Measurements from ENCODE around the gene ZNF106.

ZNF106 gene

GRCh38 chr15:42375252-42375651, 115.7 kb downstream of the ZNF106 start:
- no peak overlapping the region for H3K27ac Mint-ChIP-seq

GRCh38 chr15:42374810-42375209, 116.1 kb downstream of the ZNF106 start:
- no peak overlapping the region for H3K27ac Mint-ChIP-seq
- no peaks in the 10 kb centered on the region for H3K27me3 Mint-ChIP-seq
- H3K4me1 Mint-ChIP-seq (ENCODE audit: low read depth): no peaks in the 10 kb centered on the region
- peaks cover 6% of the 10 kb centered on the region for H3K36me3 Mint-ChIP-seq (ENCODE audit: low read depth)
- peaks cover 9% of the 10 kb centered on the region for H3K9me3 Mint-ChIP-seq
- no peak overlapping the region for H3K4me3 Mint-ChIP-seq
- DNase-seq: no peak

More at GRCh38 chr15:42375252-42375651, 115.7 kb downstream of the ZNF106 start:
- Mint-ChIP-seq H3K9me3 (peaks cover 9% of the 10 kb centered on the region), H3K4me3 (no peak overlapping the region), H3K4me1 (ENCODE audit: low read depth) (no peaks in the 10 kb centered on the region), H3K36me3 (ENCODE audit: low read depth) (peaks cover 6% of the 10 kb centered on the region), H3K27me3 (no peaks in the 10 kb centered on the region)
- DNase-seq: no peak

GRCh38 chr15:42373936-42374335, 117.0 kb downstream of the ZNF106 start:
- Mint-ChIP-seq H3K9me3 (peaks cover 9% of the 10 kb centered on the region), H3K27me3 (no peaks in the 10 kb centered on the region), H3K4me1 (ENCODE audit: low read depth) (no peaks in the 10 kb centered on the region), H3K4me3 (no peak overlapping the region), H3K36me3 (ENCODE audit: low read depth) (peaks cover 6% of the 10 kb centered on the region), H3K27ac (no peak overlapping the region)
- DNase-seq: no peak

GRCh38 chr15:42373274-42373673, 117.7 kb downstream of the ZNF106 start:
- Mint-ChIP-seq H3K27ac (no peak overlapping the region), H3K36me3 (ENCODE audit: low read depth) (peaks cover 2% of the 10 kb centered on the region), H3K4me1 (ENCODE audit: low read depth) (no peaks in the 10 kb centered on the region), H3K4me3 (no peak overlapping the region), H3K27me3 (no peaks in the 10 kb centered on the region), H3K9me3 (peaks cover 9% of the 10 kb centered on the region)
- no peak for DNase-seq

GRCh38 chr15:42371096-42371495, 119.8 kb downstream of the ZNF106 start:
- no peaks in the 10 kb centered on the region for H3K36me3 Mint-ChIP-seq (ENCODE audit: low read depth)

GRCh38 chr15:42368096-42368495, 122.8 kb downstream of the ZNF106 start:
- Mint-ChIP-seq H3K4me3 (no peak overlapping the region), H3K27ac (no peak overlapping the region), H3K36me3 (ENCODE audit: low read depth) (no peaks in the 10 kb centered on the region), H3K4me1 (ENCODE audit: low read depth) (no peaks in the 10 kb centered on the region), H3K9me3 (no peaks in the 10 kb centered on the region), H3K27me3 (no peaks in the 10 kb centered on the region)
- no peak for DNase-seq

More at GRCh38 chr15:42371096-42371495, 119.8 kb downstream of the ZNF106 start:
- Mint-ChIP-seq H3K27me3 (no peaks in the 10 kb centered on the region), H3K9me3 (no peaks in the 10 kb centered on the region), H3K4me3 (no peak overlapping the region), H3K27ac (no peak overlapping the region), H3K4me1 (ENCODE audit: low read depth) (no peaks in the 10 kb centered on the region)
- DNase-seq: no peak

- Mint-ChIP-seq H3K4me1 (ENCODE audit: low read depth) (no peaks in the 10 kb centered on the region), H3K27ac (no peak overlapping the region), H3K4me3 (no peak overlapping the region), H3K9me3 (no peaks in the 10 kb centered on the region), H3K27me3 (no peaks in the 10 kb centered on the region), H3K36me3 (ENCODE audit: low read depth) (no peaks in the 10 kb centered on the region)
- DNase-seq: no peak
Measured at GRCh38 chr15:42367041-42367440, 123.9 kb downstream of the ZNF106 start.

GRCh38 chr15:42365921-42366550, 124.9 kb downstream of the ZNF106 start:
- Mint-ChIP-seq H3K27me3 (no peaks in the 10 kb centered on the region), H3K9me3 (no peaks in the 10 kb centered on the region), H3K4me3 (no peak overlapping the region), H3K4me1 (ENCODE audit: low read depth) (no peaks in the 10 kb centered on the region), H3K36me3 (ENCODE audit: low read depth) (no peaks in the 10 kb centered on the region), H3K27ac (no peak overlapping the region)
- DNase-seq: no peak

- H3K27ac Mint-ChIP-seq: no peak overlapping the region
- H3K27me3 Mint-ChIP-seq: no peaks in the 10 kb centered on the region
- peaks cover 7% of the 10 kb centered on the region for H3K36me3 Mint-ChIP-seq (ENCODE audit: low read depth)
- H3K4me1 Mint-ChIP-seq (ENCODE audit: low read depth): no peaks in the 10 kb centered on the region
- H3K9me3 Mint-ChIP-seq: no peaks in the 10 kb centered on the region
- H3K4me3 Mint-ChIP-seq: no peak overlapping the region
- no peak for DNase-seq
Measured at GRCh38 chr15:42364529-42364928, 126.4 kb downstream of the ZNF106 start.

- DNase-seq: no peak
- no peaks in the 10 kb centered on the region for H3K27me3 Mint-ChIP-seq
- no peak overlapping the region for H3K4me3 Mint-ChIP-seq
- H3K9me3 Mint-ChIP-seq: no peaks in the 10 kb centered on the region
- H3K4me1 Mint-ChIP-seq (ENCODE audit: low read depth): no peaks in the 10 kb centered on the region
- H3K27ac Mint-ChIP-seq: no peak overlapping the region
- peaks cover 7% of the 10 kb centered on the region for H3K36me3 Mint-ChIP-seq (ENCODE audit: low read depth)
Measured at GRCh38 chr15:42363942-42364341, 127.0 kb downstream of the ZNF106 start.

GRCh38 chr15:42363487-42363886, 127.5 kb downstream of the ZNF106 start:
- no peak for DNase-seq
- no peaks in the 10 kb centered on the region for H3K4me1 Mint-ChIP-seq (ENCODE audit: low read depth)
- H3K27me3 Mint-ChIP-seq: no peaks in the 10 kb centered on the region
- H3K9me3 Mint-ChIP-seq: no peaks in the 10 kb centered on the region
- no peak overlapping the region for H3K4me3 Mint-ChIP-seq
- H3K27ac Mint-ChIP-seq: no peak overlapping the region
- peaks cover 7% of the 10 kb centered on the region for H3K36me3 Mint-ChIP-seq (ENCODE audit: low read depth)

All from activated T-cell treated with anti-CD3 and anti-CD28 coated beads, Interleukin-2, amount 50 U/mL, for 24 hours (primary cell).